RWPE1 (cell line): Measurements from ENCODE around the gene KRT80.
A peak's percentile ranks its signal among the peaks of the same experiment; 100 is the strongest.

Experiments
- CTCF ChIA-PET: fragments of 350-600 bp; sonication (Branson Sonifier 250); formaldehyde crosslinking; extraction: SDS; loops from one replicate; lab custom pipeline; 2021; lab: Yijun Ruan, JAX
- POLR2A ChIA-PET: fragments of 400-600 bp; formaldehyde crosslinking; extraction: SDS; loops from one replicate; lab custom pipeline; 2020; ENCODE audit warnings: antibody characterized with exemption; ENCODE audit not compliant: low non-redundant PET; lab: Yijun Ruan, JAX
- DNase-seq: peaks from one replicate; pipeline ENCODE4 v3.0.0; 2012; ENCODE audit warnings: low spot score
- H3K27ac ChIP-seq: fragments of 450-650 bp; 2 replicates; pipeline ENCODE4 v1.5.1; 2017
- TF ChIP-seq, protein P1 (sequence below): fragments of 450-650 bp; conservative IDR thresholded peaks from 2 replicates; pipeline ENCODE4 v1.5.1; 2017; ENCODE audit warnings: low read depth, mild to moderate bottlenecking

Gene KRT80

DNA sequence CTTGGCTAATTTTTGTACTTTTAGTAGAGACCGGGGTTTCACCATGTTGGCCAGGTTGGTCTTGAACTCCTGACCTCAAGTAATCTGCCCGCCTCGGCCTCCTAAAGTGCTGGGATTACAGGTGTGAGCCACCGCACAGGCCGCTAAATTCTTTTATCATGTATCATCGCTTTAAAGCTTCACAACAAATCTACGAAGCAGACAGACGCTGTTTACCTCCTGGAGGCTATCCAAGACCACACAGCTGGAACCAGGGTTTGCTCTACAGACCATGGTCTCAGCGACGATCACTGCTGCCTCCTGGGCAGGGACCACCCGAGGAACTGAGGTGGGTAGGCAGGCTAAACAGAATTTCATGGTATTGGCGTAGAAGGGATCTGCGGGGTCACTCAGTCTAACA lies 27.2 kb downstream of the KRT80 start:
- POLR2A ChIA-PET, result no interaction called here
- DNase-seq, result peak; percentile 53
- TF ChIP-seq, protein P1, sequence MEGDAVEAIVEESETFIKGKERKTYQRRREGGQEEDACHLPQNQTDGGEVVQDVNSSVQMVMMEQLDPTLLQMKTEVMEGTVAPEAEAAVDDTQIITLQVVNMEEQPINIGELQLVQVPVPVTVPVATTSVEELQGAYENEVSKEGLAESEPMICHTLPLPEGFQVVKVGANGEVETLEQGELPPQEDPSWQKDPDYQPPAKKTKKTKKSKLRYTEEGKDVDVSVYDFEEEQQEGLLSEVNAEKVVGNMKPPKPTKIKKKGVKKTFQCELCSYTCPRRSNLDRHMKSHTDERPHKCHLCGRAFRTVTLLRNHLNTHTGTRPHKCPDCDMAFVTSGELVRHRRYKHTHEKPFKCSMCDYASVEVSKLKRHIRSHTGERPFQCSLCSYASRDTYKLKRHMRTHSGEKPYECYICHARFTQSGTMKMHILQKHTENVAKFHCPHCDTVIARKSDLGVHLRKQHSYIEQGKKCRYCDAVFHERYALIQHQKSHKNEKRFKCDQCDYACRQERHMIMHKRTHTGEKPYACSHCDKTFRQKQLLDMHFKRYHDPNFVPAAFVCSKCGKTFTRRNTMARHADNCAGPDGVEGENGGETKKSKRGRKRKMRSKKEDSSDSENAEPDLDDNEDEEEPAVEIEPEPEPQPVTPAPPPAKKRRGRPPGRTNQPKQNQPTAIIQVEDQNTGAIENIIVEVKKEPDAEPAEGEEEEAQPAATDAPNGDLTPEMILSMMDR, result no peak
- peak overlapping the region; percentile 76 for H3K27ac ChIP-seq
- CTCF ChIA-PET, result no interaction called here

DNA sequence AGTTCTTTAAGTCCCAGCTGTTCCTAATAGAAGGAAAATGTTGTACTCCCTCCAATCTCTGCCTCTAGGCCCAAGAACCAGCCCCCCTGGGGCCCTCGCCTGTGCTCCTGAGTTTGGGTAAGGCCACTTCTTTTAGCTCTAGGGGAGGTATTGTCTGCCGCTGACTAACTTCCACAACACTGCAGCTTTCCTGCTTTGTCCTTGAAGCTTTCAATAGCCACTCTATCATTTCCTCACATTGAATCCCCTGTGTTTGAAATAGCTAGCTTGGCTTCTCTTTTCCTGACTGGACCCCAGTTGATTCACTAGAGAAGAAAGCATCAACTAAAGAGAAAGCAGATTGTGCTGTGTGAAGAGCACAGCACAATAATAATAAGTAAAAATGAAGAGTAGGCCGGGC lies 28.8 kb downstream of the KRT80 start:
- H3K27ac ChIP-seq, result peak overlapping the region; percentile 76
- TF ChIP-seq, protein P1, result no peak

DNA sequence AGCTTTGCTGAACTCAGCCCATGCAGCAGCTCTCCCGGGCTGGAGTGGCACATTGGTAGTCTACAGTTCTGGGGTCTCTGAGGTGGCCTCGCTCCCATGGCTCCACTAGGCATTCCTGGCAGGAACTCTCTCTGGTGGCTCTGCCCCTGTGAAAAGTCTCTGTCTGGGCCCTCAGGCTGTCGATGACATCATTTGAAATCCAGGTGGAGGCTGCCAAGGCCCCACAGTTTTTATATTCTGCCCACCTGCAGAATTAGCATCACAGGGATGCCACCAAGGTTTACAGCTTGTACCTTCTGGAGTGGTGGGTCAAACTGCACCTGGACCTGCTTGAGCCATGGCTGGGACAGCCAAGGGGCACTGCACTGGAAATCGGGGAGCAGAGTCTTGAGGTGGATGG lies 31.6 kb downstream of the KRT80 start:
- POLR2A ChIA-PET, result no interaction called here
- DNase-seq, result no peak
- peak overlapping the region; percentile 47 for H3K27ac ChIP-seq
- TF ChIP-seq, protein P1, result no peak
- CTCF ChIA-PET, result interaction anchor here (0.7 kb wide), 1 partner anchor 55 kb away, joined by 4 read pairs; no protein-coding TSS in a partner anchor

More for the DNA sequence above, 28.8 kb downstream of the KRT80 start:
- CTCF ChIA-PET, result no interaction called here
- DNase-seq, result no peak
- POLR2A ChIA-PET, result no interaction called here

DNA sequence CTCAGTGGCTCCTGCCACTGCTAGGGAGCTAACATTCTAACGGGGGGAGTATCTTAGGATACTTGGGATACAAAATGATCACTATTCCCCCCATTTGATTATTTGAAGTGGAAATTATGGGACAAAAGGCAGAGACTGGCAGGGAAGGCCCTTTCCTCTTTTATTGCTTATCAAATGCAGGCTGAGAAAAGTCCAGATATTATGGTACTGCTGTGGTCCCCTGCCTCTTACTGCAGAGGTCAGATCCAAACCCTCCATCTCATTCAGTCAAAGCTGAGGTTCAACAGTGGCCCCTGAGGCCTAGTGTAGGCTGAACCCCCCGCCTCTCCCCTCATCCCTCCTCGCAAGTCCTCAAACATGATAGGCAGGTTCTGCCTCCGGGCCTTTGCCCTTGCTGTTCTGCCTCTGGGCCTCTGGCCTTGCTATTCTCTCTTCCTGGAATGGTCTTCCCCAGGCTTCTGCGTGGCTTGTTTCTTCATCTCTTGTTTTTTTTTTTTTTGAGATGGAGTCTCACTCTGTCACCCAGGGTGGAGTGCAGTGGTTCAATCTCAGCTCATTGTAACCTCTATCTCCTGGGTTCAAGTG lies 34.2 kb downstream of the KRT80 start:
- DNase-seq, result no peak
- peak overlapping the region; percentile 100 for H3K27ac ChIP-seq
- POLR2A ChIA-PET, result no interaction called here
- TF ChIP-seq, protein P1, result no peak
- CTCF ChIA-PET, result interaction anchor here (0.5 to 1.8 kb wide), 7 partner anchors 56 to 722 kb away, joined by 3 to 10 read pairs (median 4); no protein-coding TSS in a partner anchor

DNA sequence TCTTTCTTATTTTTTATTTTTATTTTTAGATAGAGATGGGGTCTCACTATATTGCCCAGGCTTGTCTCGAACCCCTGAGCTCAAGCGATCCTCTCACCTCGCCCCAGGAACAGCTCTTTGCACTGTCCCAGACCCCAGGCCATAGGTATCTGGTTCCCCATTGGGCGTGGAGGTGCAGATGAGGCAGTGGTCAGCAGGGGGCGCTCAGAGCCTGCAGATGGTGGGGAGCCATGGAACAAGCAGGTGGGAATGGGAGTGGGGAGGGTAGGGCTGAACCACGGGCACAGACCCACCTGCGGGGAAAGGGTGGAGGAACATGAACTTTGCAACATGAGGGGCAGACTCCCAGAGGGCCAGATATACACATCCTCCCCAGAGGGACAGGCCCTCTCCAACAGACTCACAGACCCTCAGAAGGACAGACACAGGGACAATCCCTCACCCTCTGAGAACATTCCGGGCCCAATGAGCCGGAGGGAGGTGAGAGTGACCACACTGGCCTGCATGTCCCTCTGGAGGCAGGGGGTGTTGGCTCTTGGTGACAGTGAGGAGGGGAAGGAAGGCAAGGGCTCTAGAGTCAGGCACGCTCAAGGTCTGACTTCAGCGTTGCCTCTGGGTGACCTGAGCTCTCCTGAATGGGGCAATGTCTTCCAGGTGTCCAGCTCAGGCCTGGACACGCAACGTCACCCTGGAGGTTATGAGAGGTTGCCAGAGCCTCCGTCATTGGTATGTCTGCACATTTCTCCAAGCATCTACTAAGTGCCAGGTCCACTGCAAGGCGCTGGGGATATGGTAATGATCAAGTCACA lies 34.9 kb downstream of the KRT80 start:
- ChIA-PET POLR2A (no interaction called here), CTCF (interaction anchor here (0.6 to 1.8 kb wide), 22 partner anchors 13 to 823 kb away, joined by 3 to 10 read pairs (median 4); no protein-coding TSS in a partner anchor)
- DNase-seq, result peak; percentile 75
- peak overlapping the region; percentile 100 for H3K27ac ChIP-seq
- TF ChIP-seq, protein P1, result peak; percentile 90

DNA sequence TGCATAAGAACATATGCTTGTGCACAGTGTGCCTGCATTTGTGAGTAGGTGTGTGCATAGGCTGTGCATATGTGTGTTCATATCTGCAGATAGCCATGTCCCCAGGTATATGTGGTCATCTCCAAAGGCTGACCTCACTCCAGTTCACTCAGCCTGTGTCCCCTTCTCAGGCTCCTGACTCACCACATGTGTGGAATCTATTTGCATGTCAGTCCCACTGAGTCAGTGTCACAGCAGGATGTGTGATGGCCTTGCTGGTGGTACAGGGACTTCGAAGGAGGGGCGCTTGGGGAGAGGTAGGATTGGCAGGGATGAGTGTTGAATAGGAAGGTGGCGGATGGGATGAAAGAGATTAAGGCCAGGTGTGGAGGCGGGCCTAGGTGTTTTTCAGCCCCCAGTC lies 35.5 kb downstream of the KRT80 start:
- POLR2A ChIA-PET, result interaction anchor here (0.6 kb wide), 1 partner anchor 724 kb away, joined by 3 read pairs; no protein-coding TSS in a partner anchor
- TF ChIP-seq, protein P1, result no peak
- DNase-seq, result no peak
- CTCF ChIA-PET, result interaction anchor here (0.6 to 2.3 kb wide), 20 partner anchors 12 to 824 kb away, joined by 3 to 10 read pairs (median 4); no protein-coding TSS in a partner anchor
- H3K27ac ChIP-seq, result peak overlapping the region; percentile 100
